Activated T-cell treated with anti-CD3 and anti-CD28 coated beads for 48 hours (primary cell): Measurements from ENCODE around the gene GPR78.

Source experiments
- DNase-seq: peaks from one replicate; pipeline ENCODE4 v3.0.0-alpha.2; 2020; ENCODE audit warnings: low read depth

The GPR78 gene

DNA sequence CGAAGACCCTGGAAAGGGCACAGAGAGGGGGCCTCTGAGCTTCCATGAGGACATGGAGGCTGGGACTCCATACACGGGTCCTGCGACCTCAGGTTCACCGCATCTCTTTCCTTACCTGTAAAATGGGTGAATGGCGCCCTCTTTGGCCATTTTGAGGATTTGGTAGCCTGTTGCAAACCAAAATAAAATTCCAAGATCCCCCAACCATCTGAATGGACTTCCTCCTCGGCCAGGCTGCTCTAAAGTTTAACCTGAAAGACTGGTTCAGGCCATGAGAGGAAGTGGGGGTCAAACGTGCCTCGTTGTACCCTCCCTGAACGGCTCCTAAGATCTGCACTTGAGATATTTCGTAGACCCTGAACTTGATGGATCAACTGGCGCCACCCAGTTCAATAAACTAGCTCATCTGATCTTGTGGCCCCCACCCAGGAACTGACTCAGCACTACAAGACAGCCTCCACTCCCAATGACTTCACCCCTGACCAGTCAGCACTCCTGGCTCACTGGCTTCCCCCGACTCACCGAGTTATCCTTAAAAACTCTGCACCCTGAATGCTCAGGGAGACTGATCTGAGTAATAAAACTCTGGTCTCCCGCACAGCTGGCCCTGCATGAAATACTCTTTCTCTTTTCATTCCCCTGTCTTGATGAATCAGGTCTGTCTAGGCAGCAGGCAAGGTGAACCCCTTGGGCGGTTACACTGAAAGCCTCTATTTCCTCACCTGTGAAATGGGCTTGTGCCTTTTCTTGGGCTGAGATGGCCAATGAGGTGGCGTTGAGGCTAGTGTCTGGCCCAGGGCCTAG, 32.9 kb upstream of the GPR78 start:
- DNase-seq = no peak

DNA sequence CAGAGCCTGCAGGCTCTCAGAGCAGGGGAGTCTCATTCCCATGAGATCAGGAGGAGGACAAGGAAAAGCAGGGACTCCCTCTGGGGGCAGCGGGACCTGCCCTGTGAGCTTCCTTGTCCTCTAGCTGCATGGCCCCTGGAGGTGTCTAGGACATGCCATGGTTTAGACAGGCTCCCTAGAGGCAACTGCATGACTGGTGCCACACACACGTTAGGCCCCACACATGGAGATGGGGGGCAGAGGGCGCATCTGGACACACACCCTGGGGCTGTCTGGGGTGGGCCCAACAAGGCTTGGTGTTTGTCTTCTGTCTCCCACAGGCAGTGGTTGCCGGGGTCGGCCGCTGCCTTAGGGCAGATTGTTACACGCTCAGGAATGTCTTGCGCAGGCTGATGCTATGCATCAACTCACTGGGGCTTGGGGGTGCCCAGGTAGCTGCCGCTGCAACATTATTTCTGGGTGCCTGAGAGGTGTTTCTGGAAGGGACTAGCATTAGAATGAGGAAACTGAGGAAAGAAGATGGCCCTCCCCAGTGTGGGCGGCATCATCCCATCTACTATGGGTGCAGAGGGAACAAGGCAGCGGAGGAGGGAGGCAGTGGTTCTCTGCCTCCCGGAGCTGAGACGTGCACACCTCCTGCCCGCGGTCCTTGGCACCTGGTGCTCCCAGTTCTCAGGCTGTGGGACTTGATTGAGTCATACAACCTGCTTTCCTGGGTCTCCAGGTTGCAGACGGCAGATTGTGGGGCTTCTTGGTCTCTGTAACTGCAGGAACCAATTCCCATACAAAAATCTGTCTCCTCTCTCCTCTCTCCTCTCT, 32.1 kb upstream of the GPR78 start:
- DNase-seq = no peak

DNA sequence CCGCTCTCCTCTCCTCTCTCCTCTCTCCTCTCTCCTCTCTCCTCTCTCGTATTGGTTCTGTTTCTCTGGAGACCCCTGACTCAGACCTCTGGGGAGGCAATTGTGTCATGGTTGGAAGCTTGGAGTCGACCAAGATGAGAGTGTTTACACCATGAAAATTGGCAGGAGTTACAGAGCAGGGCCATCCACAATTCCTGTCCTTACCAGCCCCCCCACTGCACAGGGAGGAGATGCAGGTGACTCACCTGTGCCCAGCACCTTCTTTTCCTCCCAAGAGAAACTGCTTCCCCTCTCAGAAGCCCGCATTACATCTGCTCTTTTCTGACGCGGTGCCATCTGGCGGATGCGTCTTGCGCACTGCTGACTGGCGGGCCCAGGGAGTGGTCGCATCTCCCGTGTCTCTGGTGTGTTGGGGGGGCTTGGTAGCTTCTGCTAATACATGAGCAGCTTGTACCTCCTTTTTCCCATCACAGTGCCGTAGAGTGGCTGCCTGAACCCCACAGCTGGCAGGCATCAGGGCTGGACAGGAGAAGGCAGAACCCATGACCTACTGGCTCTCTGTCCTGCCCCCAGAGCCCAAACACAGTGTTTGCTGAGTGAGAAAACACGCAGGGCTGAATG, 31.4 kb upstream of the GPR78 start:
- DNase-seq = no peak

DNA sequence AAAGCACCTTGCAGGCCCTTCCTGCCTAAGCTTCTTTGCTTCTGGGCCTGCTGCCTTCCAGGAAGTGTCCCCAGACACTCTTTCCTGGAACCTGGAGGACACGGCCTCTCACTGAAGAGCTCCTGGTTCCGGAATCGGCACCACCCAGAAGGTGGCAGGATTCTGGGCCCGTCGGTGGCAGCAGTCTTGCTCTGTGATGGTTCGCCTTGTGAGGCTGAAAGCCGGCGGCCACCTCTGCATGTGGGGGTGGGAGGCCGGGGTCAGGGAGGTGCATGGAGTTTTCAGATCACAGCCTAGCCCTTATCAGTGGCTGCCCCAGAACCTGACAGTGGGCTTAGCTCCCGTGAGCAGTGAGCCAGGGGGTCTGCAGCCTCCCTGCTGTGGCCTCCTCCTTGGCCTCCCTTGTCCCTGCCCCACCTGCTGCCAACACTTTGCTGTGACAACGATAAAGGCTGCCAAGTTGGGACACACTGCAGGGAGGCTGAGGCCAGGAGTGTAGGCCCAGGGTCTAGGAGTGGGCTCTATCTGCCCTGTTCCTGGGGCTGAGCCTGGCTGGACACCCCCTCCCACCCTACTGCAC, 30.8 kb upstream of the GPR78 start:
- no peak for DNase-seq

DNA sequence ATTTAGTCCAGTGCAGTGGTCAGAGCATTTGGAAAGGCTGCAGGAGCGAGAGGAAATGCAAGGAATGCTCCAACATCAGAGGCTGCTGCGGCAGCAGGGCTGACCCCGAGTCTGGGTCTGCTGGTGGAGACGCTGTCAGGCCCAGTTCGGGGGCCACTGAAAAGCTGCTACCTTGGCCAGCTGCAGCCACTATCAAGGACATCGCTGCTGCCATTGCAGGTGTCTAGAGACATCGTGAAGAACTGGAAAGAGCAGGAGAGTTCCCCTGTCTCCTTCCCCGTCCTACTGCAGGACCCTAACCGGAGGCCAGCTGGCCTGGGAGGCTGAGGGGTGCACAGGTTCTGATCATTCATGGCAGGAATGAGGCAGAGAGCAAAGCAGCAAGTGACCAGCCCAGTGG, 29.5 kb upstream of the GPR78 start:
- no peak for DNase-seq

DNA sequence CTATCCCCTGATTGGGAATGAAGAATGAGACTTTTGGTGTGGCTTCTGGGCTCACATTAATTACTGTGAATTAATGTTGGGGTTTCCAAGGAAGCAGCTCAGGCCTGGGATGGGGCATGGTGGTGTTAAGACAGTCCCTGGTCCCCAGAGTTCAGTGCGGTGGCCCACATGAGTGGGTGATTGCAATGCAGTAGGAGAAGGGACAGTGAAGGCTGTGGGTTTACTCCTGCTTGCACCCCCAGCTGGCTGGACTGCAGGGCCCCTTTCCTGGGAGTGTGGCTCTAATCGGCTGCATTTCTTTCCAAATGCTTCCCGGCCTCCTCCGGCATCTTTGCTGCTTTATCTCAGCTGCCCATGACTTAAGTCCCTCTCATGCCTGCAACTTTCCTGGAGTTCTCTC, 28.2 kb upstream of the GPR78 start:
- no peak for DNase-seq

DNA sequence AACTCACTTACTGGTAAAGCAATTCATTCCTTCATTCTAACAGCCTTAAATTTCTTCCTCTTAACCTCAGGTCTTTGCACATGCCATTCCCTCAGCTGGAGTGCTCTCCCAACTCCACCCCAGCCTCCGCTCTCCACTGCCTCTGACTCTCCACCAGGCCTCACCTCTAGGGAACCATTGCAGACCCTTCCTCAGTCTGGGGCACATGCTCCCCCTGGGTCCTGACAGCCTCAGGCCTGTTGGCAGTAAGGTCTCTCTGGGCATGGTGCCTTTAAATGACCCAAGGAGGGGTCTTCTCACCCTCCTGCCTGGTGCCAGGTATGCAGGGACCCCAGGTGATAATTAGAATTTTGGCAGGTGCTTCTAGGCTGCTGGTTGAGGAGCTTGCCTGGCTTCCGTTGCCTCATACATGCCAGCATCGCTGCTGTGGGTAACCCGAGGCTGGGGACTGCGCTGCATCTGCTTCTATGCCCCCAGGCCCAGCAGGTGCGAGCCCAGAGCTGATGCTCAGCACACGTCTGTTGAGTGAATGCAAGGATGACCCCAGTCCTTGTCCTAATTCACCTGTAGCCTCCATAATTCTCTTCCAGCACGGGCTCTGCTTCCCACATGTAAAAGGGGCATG, 27.5 kb upstream of the GPR78 start:
- DNase-seq = no peak

DNA sequence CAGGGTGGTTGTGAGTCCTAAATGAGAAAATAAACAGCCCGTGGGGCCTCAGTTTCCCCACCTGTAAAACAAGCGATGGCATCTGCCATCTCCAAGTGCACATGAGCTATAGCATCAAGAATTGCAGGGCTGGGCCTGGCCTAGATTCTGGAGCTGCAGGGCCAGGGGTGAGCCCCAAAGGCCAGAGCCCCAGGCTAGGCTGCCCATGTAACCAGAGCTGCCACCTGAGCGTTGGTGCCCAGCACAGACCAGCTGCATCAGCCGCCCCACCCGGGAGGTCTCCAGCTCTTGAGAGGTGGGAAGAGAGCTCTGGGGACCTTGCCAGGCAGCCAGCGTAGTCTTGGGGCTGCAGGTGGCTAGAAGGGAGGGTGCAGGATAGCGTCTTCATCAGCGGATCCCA, 27.0 kb upstream of the GPR78 start:
- no peak for DNase-seq

DNA sequence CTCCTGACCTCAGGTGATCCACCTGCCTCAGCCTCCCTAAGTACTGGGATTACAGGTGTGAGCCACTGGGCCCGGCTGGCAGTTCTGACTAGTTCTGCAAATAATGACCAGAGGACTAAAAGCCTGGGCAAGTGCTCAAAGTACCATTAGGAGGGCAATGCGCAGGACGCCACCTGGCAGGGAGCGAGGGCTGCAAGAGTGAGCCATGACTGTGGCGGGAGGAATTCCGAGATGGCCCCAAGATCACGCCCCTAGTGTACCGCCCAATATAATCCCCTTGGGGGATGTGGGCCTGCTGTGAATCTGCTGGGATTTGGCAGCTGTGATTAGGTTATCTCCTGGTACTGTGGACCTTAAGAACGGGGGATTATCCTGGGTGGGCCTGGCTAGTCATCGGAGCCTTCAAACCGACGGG, 26.2 kb upstream of the GPR78 start:
- DNase-seq = no peak

DNA sequence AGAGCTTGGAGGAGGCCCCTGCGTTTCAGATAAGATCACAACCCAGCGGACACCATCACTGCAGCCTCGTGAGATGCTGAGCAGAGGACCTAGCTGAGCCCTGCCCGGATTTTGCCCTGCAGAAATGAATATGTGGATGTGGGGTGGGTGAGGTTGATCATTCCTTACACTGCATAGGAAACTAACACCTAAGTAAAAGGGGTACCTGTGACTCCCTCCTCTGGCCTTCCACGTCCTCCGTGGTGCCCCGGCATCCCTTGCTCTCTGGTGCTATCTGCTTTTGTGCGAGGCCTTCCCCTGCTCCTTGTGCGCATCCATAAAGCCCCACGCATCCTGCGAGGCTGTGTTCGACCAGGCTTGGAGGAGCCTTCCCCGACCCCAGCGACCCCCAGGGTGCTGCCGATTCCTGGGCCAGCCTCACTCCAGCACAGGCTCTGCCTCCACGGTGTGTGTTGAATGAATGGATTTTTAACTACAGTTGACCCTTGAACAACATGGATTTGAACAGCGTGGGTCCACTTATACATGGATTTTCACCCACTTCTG, 25.6 kb upstream of the GPR78 start:
- no peak for DNase-seq

DNA sequence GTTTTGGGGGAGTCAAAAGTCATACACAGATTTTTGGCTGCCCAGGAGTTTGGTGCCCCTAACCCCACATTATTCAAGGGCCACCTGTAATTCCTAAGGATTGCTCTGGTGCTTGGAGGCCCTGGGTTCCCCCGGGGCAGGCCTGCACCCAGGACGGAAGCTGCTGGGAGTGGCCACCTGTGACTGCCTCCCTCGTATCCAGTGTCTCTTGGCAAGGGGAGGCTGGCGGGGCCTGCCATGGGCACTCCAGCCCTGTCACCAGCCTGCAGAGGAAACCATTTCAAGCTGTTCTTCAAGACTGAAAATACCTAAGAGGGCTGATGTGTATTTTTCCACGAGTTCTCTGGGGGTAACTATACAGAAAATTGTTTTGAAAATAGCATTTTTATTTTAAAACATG, 24.5 kb upstream of the GPR78 start:
- DNase-seq = no peak

DNA sequence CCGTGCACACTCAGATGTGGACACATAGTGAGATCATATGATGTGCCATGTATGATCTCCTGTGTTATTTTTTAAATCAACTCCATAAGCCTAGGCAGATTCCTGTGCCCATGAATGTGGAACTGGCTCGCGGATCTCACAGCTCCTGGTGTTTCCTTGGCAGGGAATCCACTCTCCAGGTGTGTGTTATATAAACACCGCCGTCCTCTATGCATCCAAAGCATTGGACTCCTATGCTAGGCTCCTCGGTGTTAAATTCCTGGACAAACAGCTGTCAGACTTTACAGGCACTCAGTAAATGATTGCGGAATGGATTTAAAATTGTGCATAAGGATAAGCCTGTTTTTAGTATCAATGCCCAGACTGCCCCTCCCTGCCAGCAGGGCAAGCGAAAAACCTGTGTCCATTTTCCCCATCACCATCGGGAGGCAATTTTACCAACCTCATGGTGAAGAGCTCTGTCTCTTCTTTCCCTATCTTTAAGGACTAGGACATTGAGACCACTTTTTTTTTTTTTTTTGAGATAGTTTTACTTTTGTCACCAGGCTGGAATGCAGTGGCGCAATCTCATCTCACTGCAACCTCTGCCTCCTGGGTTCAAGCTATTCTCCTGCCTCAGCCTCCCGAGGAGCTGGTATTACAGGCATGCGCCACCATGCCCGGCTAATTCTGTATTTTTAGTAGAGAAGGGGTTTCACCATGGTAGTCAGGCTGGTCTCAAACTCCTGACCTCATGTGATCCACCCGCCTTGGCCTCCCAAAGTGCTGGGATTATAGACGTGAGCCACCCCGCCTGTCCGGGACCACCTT, 23.6 kb upstream of the GPR78 start:
- DNase-seq = no peak

DNA sequence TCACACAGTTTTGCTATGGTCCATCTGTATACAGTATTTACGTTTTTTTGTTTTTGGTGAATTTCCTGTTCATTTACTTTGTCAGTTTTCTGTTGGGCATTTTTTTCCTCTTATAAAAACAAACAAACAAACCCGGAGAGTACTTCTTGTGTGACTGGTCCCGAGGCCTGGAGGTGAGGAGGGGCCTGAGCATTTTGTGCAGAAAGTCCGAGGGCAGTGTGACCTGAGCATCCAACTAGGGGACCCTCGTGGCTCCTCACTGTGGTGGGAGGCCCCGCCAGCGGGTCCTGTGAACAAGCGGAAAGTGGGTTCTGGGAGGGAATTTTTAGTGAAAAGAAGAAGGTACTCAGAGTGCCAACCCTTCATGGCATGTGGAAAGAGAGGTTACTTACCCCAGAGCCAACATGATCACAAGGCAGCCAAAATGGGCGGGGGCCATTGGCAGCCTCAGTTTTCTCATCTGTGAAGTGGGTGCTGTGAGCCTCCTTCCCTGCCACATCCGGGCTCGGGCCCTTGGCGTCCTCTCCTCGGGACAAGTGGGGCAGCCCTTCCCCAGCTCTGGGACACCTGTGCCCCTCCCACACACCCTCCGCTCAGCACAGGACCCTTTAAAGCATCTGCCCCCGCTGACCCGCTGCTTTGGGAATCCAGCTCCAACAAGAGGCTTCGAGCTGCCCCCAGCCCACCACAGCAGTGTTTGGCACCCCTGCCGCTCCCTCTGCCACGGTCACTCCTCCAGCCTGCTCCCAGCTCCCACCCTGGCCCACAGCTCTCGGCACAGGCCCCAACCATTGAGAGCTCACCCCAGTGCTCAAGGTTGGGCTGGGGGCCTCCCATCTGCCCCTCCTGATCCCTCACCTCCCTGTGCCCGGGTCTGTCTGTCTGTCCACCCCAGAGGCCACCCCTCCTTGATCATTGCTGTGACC, 22.8 kb upstream of the GPR78 start:
- DNase-seq = no peak

DNA sequence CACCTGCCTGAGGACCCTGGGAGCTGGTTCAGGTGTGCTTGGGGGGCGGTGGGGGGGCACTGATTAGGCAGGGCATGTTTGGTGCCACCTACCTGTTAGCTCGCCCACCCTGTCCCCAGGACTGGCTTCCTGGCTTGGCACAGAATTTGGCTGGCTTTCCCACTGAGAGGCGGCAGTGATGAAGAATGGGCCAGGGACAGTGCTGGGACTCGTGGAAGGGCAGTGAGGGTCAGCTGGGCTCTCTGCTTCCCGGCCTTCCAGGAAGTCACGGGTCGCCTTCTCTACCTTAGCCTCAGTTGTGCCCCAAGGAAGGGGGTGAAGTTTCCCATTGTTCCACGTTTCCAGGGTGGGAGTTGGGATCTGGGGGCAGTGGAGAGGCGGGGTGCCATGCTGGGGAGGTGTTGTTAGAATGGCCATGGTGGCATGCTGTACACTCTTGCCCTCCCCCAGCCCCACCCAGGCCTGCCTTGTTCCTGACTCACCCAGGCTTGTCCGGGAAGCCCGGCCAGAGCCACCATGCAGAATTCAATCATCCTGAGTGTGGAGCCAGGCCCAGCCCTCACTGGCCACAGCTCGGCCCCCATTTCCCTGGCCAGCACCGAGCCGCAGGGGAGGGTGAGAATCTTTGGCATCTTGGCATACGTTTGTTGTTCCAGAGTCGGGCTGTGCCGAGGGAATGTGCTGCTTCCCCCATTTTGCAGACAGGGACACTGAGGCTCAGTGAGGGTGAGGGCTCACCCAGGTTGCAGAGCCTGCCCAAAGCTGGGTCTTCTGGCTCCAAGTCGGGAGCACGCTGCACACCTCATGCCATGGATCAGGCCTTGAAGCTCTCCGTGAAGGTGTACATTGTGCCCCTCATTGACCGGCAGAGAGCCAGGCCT, 21.9 kb upstream of the GPR78 start:
- DNase-seq = no peak

DNA sequence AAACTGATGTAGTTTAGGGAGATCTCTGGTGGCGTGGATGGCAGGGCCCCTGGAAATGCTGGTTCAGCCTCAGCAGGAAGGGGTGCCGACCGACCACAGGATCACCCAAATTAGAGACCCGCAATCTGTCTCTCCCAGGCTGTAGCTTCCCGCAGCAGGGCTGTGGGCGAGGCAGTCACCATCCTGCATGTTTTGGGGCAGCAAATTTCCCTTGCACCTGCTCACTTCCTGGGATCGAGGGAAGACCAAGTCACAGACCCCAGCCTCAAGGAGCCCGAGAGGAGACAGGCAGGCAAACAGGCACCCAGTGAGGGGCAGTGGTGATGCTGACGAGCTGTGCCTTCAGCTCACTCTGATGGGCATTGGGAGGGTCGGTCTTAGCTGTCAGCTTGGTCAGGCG, 21.2 kb upstream of the GPR78 start:
- no peak for DNase-seq

DNA sequence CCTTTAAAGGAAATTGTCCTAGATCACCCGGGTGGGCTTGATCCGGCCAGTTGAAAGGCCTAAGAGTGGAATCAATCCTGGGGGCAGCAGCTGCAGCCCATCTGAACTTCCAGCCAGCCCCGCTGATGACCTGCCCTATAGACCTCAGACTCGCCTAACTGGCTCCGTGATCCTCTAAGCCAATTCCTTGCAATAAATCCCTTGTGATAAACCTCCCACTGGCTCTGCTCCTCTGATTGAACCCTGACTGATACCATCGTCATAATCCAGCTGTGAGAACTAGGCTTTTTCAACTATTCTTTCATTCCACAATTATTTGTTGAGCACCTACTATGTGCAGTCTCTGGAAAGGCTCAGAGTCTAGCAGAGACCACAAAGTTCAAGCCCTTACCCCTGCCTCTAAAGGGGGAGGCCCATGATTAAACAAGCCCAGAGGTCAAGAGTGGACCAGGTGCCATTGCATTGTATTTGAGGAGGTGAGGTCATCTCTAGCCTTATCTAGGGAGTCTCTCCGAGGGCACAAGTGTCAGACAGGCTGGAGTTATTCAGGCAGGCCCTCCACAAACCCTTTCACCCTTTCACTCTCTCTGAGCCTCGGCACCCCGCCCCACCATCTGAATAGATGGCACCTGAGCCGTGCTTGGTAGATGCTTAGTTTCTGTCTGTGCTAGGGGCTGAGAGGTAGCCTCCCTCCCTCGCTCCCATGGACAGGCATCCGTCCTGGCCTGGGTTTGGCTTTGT, 20.5 kb upstream of the GPR78 start:
- no peak for DNase-seq

DNA sequence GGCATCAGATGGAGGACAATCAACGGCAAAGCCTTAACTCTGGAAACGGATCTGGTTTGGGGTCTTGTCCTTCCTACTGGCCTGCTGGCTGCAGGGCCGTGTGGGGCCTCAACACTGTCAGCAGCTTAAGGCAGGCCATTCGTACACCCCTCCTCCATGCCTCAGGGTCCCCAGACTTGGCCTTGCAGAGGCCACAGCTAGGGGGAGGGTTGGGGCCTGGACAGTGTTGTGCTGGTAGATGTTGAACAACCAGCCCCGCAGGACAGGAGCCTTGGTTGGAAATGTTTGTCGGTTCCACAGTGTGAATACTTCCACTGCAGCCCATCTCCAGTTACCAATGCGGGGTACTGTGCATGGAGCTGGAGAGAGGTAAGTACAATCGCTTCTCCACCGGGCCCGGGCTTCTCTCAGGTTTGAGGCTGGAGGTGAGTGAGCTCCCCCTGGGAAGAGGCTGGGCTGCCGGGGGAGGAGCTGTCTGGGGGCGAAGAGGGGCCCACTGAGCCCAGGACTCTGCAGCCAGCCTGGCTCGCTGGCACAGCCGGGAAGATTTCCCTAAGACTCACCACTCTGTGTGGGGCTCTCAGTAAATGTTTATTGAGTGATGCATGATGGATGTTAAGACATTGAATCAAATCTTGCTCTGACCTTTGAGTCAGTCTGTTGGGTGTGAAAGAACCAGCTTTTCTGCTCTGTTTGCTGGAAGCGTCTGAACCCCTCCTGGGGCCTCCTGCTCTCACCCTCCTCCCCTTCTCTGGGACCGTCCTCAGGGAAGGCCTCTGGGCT, 19.7 kb upstream of the GPR78 start:
- DNase-seq = no peak
